GM21515 (cell line): ENCODE results near the gene ZNF699.
"Not testable (repeated sequence)": the region's sequence is repeated elsewhere in the genome, so short reads cannot be mapped to it uniquely, and the experiment has no call there.

Experiments
- ATAC-seq: cut with Tn5 transposase; IDR thresholded peaks from one replicate; pipeline ENCODE4 v1.9.1; 2021; ENCODE audit not compliant: unreplicated experiment

The ZNF699 gene

DNA sequence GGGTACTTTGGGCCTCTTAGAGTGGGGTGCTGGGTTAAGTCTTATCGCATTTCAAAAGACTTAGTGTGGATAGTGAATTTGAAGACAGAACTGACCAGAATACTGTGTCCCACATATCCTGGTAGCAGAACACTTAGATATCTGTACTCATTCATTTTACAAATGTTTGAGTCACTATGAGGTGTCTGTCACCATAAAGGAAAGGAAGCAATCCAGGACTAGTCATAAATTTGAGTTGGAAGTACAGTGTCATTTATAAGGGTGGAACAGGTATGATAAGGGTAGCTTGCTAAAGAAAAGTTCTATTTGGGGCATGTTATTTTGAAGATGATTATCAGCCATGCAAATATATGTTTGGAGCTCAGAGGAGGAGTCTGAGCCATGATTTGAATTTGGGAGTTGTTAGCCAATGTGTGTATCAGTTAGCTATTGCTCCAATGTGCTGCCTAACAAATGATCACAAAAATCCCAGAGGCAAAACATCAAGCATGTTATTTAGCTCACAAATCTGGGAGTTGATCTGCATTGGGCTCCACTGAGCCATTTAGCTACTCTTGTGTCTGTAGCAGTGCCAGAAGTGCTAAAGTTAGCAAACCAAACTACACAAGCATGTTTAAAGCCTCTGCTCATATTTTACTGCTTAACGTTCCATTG, 20.3 kb downstream of the ZNF699 start:
- ATAC-seq, result no peak

- not testable (repeated sequence) for ATAC-seq
Measured at GRCh38 chr19:9283485-9283884, 26.2 kb downstream of the ZNF699 start.

- no peak for ATAC-seq
Measured at GRCh38 chr19:9251236-9251635, 58.4 kb downstream of the ZNF699 start.

- ATAC-seq, result no peak
Measured at GRCh38 chr19:9250630-9251029, 59.0 kb downstream of the ZNF699 start, which contains the start of gene OR7E24. TSS of gene OR7E24 (plus strand) at chr19:9250930. CDS start at chr19:9251044, 114 bp downstream.
